H1 (cell line): ENCODE results near the gene TGFA.

ENCODE experiments used
- ATF2 ChIP-seq: IDR thresholded peaks from 2 replicates; pipeline ENCODE4 v1.6.1; 2012; ENCODE audit warnings: low read length, inconsistent platforms
- ATF3 ChIP-seq: IDR thresholded peaks from 2 replicates; pipeline ENCODE4 v1.6.1; 2011; ENCODE audit warnings: low read depth, mild to moderate bottlenecking, low read length; ENCODE audit not compliant: insufficient read depth
- BCL11A ChIP-seq, 2 experiments: IDR thresholded peaks; one replicate each; pipeline ENCODE4 v1.6.1; 2011; ENCODE audit warnings: low read depth in 2 of 2, low read length in 2 of 2, mild to moderate bottlenecking in 2 of 2
- CHD1 ChIP-seq: IDR thresholded peaks from 2 replicates; pipeline ENCODE4 v1.6.1; 2012; ENCODE audit warnings: low read depth, low read length, improper control_type of control experiment
- CTCF ChIP-seq, 3 experiments: IDR thresholded peaks; 1 replicate in 2 of 3; 2 replicates in 1 of 3; pipeline versions ENCODE4 v1.5.1 to v1.6.1; 2011; ENCODE audit warnings: low read length in 3 of 3, mild to moderate bottlenecking in 3 of 3, inconsistent platforms in 2 of 3, low read depth in 1 of 3, moderate library complexity in 1 of 3; ENCODE audit not compliant: insufficient read depth in 1 of 3; ENCODE audit errors: control extremely low read depth in 1 of 3
- EP300 ChIP-seq, 2 experiments: IDR thresholded peaks; 1 replicate in 1 of 2; 2 replicates in 1 of 2; pipeline ENCODE4 v1.6.1; 2011 to 2012; ENCODE audit warnings: low read depth in 2 of 2, low read length in 2 of 2, mild to moderate bottlenecking in 2 of 2, borderline replicate concordance in 1 of 2, inconsistent platforms in 1 of 2, moderate library complexity in 1 of 2
- EZH2 ChIP-seq: fragments of 200-600 bp; sonication (generic); IDR thresholded peaks from 2 replicates; pipeline ENCODE4 v1.7.1; 2012; ENCODE audit warnings: low read depth, mild to moderate bottlenecking, moderate library complexity, low read length, inconsistent platforms; ENCODE audit not compliant: severe bottlenecking
- JUND ChIP-seq: IDR thresholded peaks from 2 replicates; pipeline ENCODE4 v1.6.1; 2011; ENCODE audit warnings: mild to moderate bottlenecking, improper control_type of control experiment, low read length
- POLR2A ChIP-seq, 2 experiments: IDR thresholded peaks; 1 replicate in 1 of 2; 2 replicates in 1 of 2; pipeline ENCODE4 v1.6.1; 2011; ENCODE audit warnings: low read depth in 2 of 2, low read length in 2 of 2, mild to moderate bottlenecking in 2 of 2; ENCODE audit errors: control extremely low read depth in 1 of 2
- POLR2AphosphoS5 ChIP-seq: IDR thresholded peaks from 2 replicates; pipeline ENCODE4 v1.6.1; 2011; ENCODE audit warnings: low read depth, low read length
- SP1 ChIP-seq: IDR thresholded peaks from 2 replicates; pipeline ENCODE4 v1.6.1; 2011; ENCODE audit warnings: low read depth, low read length
- USF2 ChIP-seq: IDR thresholded peaks from 2 replicates; pipeline ENCODE4 v1.6.1; 2011; ENCODE audit warnings: low read length, improper control_type of control experiment
- ZNF274 ChIP-seq: IDR thresholded peaks from 2 replicates; pipeline ENCODE4 v1.7.0; 2012; ENCODE audit warnings: low read length, borderline replicate concordance; ENCODE audit errors: extremely low read depth

GRCh38 chr2:70580352-70580751, 26.7 kb upstream of the TGFA start:
- TF ChIP-seq POLR2A (IDR thresholded peaks at IDR 0.05; ENCODE audit: control extremely low read depth in 1 of 2, low read depth in 2 of 2, low read length in 2 of 2), result no peak
- TF ChIP-seq EP300 (IDR thresholded peaks at IDR 0.05; ENCODE audit: borderline replicate concordance in 1 of 2, low read depth in 2 of 2, low read length in 2 of 2), result no peak
- TF ChIP-seq USF2, result no peak
- no peak for TF ChIP-seq ATF3
- TF ChIP-seq CTCF (IDR thresholded peaks at IDR 0.05; ENCODE audit: control extremely low read depth in 1 of 3, insufficient read depth in 1 of 3, low read depth in 1 of 3, low read length in 3 of 3), result no peak
- no peak for TF ChIP-seq POLR2AphosphoS5
- TF ChIP-seq CHD1, result no peak
- TF ChIP-seq ZNF274, result no peak
- no peak for TF ChIP-seq EZH2
- no peak for TF ChIP-seq ATF2
- no peak for TF ChIP-seq SP1
- no peak for TF ChIP-seq BCL11A (IDR thresholded peaks at IDR 0.05; ENCODE audit: low read depth in 2 of 2, low read length in 2 of 2)
- TF ChIP-seq JUND, result no peak
